ENCODE results near the gene SMIM21. TPM values are rescaled to one million over a fixed set of nuclear protein-coding genes. Genes with fewer than 3 reads are reported as not detected.

Gene SMIM21
- total RNA-seq = not detected
- not detected for total RNA-seq (2013)

GRCh38 chr18:75427603-75428002 lies at the start of gene SMIM21:
SMIM21 (minus strand) TSS chr18:75427703; CDS start chr18:75427563, 140 bp downstream.
- Histone ChIP-seq H3K4me1 (ENCODE audit: control insufficient read depth, insufficient read depth, low read length) (no peaks in the 10 kb centered on the region), H3K36me3 (ENCODE audit: control insufficient read depth, insufficient read depth, low read length) (no peaks in the 10 kb centered on the region), H3K4me3 (ENCODE audit: low read length) (no peak within 1 kb of the TSS), H3K9me3 (ENCODE audit: control insufficient read depth, insufficient read depth, low read length) (no peaks in the 10 kb centered on the region), H3K27me3 (ENCODE audit: control insufficient read depth, insufficient read depth, low read length) (no peaks in the 10 kb centered on the region), H3K27ac (ENCODE audit: low read length) (no peak within 1 kb of the TSS)
- DNase-seq = no peak
- intact Hi-C loops (cut with micrococcal nuclease) = no loop called here
- TF ChIP-seq CTCF (IDR thresholded peaks at IDR 0.05) = no peak
- Mint-ChIP-seq H3K4me3 (no peak within 1 kb of the TSS), H3K4me1 (peaks cover 1 to 2% of the 10 kb centered on the region in 2 donors), H3K27ac (no peak within 1 kb of the TSS), H3K27me3 (ENCODE audit: low read depth in 2 of 2) (peaks cover 19 to 26% of the 10 kb centered on the region in 2 donors), H3K9me3 (no peaks in the 10 kb centered on the region), H3K36me3 (no peaks in the 10 kb centered on the region)
- no peak for ATAC-seq
- 98% methylated on average over 4 of the region's 4 CpGs for WGBS (ENCODE audit: insufficient coverage)

GRCh38 chr18:75475228-75475627 lies 47.7 kb upstream of the SMIM21 start:
- 83% methylated on average over 2 of the region's 2 CpGs for WGBS (ENCODE audit: insufficient coverage)
- H3K9me3 Mint-ChIP-seq = no peaks in the 10 kb centered on the region
- intact Hi-C loops (cut with micrococcal nuclease) = loop anchor here (10.0 kb wide), 1 partner anchor 300 kb away; no protein-coding TSS in a partner anchor

GRCh38 chr18:75474332-75474731 lies 46.8 kb upstream of the SMIM21 start:
- peaks cover 17 to 48% of the 10 kb centered on the region in 2 donors for H3K27me3 Mint-ChIP-seq (ENCODE audit: low read depth in 2 of 2)
- no peaks in the 10 kb centered on the region for H3K9me3 Mint-ChIP-seq
- Histone ChIP-seq H3K36me3 (ENCODE audit: control insufficient read depth, insufficient read depth, low read length) (no peaks in the 10 kb centered on the region), H3K9me3 (ENCODE audit: control insufficient read depth, insufficient read depth, low read length) (no peaks in the 10 kb centered on the region), H3K27ac (ENCODE audit: low read length) (no peak overlapping the region), H3K27me3 (ENCODE audit: control insufficient read depth, insufficient read depth, low read length) (no peaks in the 10 kb centered on the region), H3K4me1 (ENCODE audit: control insufficient read depth, insufficient read depth, low read length) (no peaks in the 10 kb centered on the region), H3K4me3 (ENCODE audit: low read length) (no peak overlapping the region)
- no peaks in the 10 kb centered on the region for H3K36me3 Mint-ChIP-seq
- no peaks in the 10 kb centered on the region for H3K4me1 Mint-ChIP-seq
- no peak overlapping the region for H3K4me3 Mint-ChIP-seq
- DNase-seq (no peak), ATAC-seq (no peak)
- intact Hi-C loops (cut with micrococcal nuclease) = loop anchor here (10.0 kb wide), 1 partner anchor 300 kb away; no protein-coding TSS in a partner anchor
- TF ChIP-seq CTCF (IDR thresholded peaks at IDR 0.05) = no peak
- H3K27ac Mint-ChIP-seq = no peak overlapping the region
- 83% methylated on average over 2 of the region's 2 CpGs for WGBS (ENCODE audit: insufficient coverage)

More at GRCh38 chr18:75475228-75475627, 47.7 kb upstream of the SMIM21 start:
- no peak for ATAC-seq
- Histone ChIP-seq H3K36me3 (ENCODE audit: control insufficient read depth, insufficient read depth, low read length) (no peaks in the 10 kb centered on the region), H3K4me1 (ENCODE audit: control insufficient read depth, insufficient read depth, low read length) (no peaks in the 10 kb centered on the region), H3K4me3 (ENCODE audit: low read length) (no peak overlapping the region), H3K9me3 (ENCODE audit: control insufficient read depth, insufficient read depth, low read length) (no peaks in the 10 kb centered on the region), H3K27ac (ENCODE audit: low read length) (no peak overlapping the region), H3K27me3 (ENCODE audit: control insufficient read depth, insufficient read depth, low read length) (no peaks in the 10 kb centered on the region)
- Mint-ChIP-seq H3K27me3 (ENCODE audit: low read depth in 2 of 2) (peaks cover 13 to 49% of the 10 kb centered on the region in 2 donors), H3K4me3 (no peak overlapping the region), H3K27ac (no peak overlapping the region), H3K4me1 (no peaks in the 10 kb centered on the region), H3K36me3 (no peaks in the 10 kb centered on the region)
- no peak for TF ChIP-seq CTCF (IDR thresholded peaks at IDR 0.05)
- DNase-seq = no peak

GRCh38 chr18:75473316-75473715 lies 45.8 kb upstream of the SMIM21 start:
- Histone ChIP-seq H3K27ac (ENCODE audit: low read length) (no peak overlapping the region), H3K9me3 (ENCODE audit: control insufficient read depth, insufficient read depth, low read length) (no peaks in the 10 kb centered on the region), H3K4me1 (ENCODE audit: control insufficient read depth, insufficient read depth, low read length) (no peaks in the 10 kb centered on the region), H3K4me3 (ENCODE audit: low read length) (no peak overlapping the region), H3K27me3 (ENCODE audit: control insufficient read depth, insufficient read depth, low read length) (no peaks in the 10 kb centered on the region), H3K36me3 (ENCODE audit: control insufficient read depth, insufficient read depth, low read length) (no peaks in the 10 kb centered on the region)
- WGBS (ENCODE audit: insufficient coverage) = 94% methylated on average over 4 of the region's 4 CpGs
- Mint-ChIP-seq H3K36me3 (no peaks in the 10 kb centered on the region), H3K27me3 (ENCODE audit: low read depth in 2 of 2) (peaks cover 17 to 43% of the 10 kb centered on the region in 2 donors), H3K9me3 (no peaks in the 10 kb centered on the region), H3K27ac (no peak overlapping the region), H3K4me1 (no peaks in the 10 kb centered on the region), H3K4me3 (no peak overlapping the region)
- no peak for TF ChIP-seq CTCF (IDR thresholded peaks at IDR 0.05)
- DNase-seq = no peak
- ATAC-seq = no peak
- intact Hi-C loops (cut with micrococcal nuclease) = loop anchor here (10.0 kb wide), 1 partner anchor 299 kb away; no protein-coding TSS in a partner anchor
